ENCODE data around the gene SPN.

- TF ChIP-seq POLR2A (IDR thresholded peaks at IDR 0.05; ENCODE audit: low read depth, low read length) (no peak), POLR2AphosphoS5 (IDR thresholded peaks at IDR 0.05; ENCODE audit: low read depth, low read length) (no peak)
Measured at GRCh38 chr16:29653471-29653870, 9.6 kb upstream of the SPN start.

Measured in GM12892 (cell line).